ENCODE data around the gene CDH18.

GRCh38 chr5:19855031-19855430 lies 133.0 kb downstream of the CDH18 start:
- TF ChIP-seq POLR2AphosphoS5 (IDR thresholded peaks at IDR 0.05; ENCODE audit: low read depth, low read length) (no peak), TAF1 (IDR thresholded peaks at IDR 0.05; ENCODE audit: borderline replicate concordance, insufficient read depth, low read length) (no peak), SIN3A (IDR thresholded peaks at IDR 0.05; ENCODE audit: borderline replicate concordance, insufficient read depth, low read length) (no peak), REST (IDR thresholded peaks at IDR 0.05; ENCODE audit: insufficient read depth in 1 of 2, low read depth in 2 of 2, low read length in 2 of 2) (no peak)
